ENCODE results near the gene MCTP2.

The MCTP2 gene

GRCh38 chr15:94312946-94313345 lies 81.6 kb downstream of the MCTP2 start:
- no peak for DNase-seq

GRCh38 chr15:94314639-94315038 lies 83.3 kb downstream of the MCTP2 start:
- DNase-seq: no peak

- DNase-seq: no peak
Measured at GRCh38 chr15:94317211-94317610, 85.8 kb downstream of the MCTP2 start.

GRCh38 chr15:94322141-94322540 lies 90.8 kb downstream of the MCTP2 start:
- no peak for DNase-seq

GRCh38 chr15:94323076-94323475 lies 91.7 kb downstream of the MCTP2 start:
- no peak for DNase-seq

- peak; percentile 1 for DNase-seq
Measured at GRCh38 chr15:94324117-94324826, 92.9 kb downstream of the MCTP2 start.

- DNase-seq: no peak
Measured at GRCh38 chr15:94324835-94325767, 93.7 kb downstream of the MCTP2 start.

GRCh38 chr15:94327356-94327936 lies 96.1 kb downstream of the MCTP2 start:
- DNase-seq: no peak

- DNase-seq: no peak
Measured at GRCh38 chr15:94331731-94332130, 100.4 kb downstream of the MCTP2 start.

GRCh38 chr15:94335616-94336015 lies 104.3 kb downstream of the MCTP2 start:
- DNase-seq: no peak

GRCh38 chr15:94336817-94337467 lies 105.6 kb downstream of the MCTP2 start:
- DNase-seq: no peak

- DNase-seq: no peak
Measured at GRCh38 chr15:94338243-94338846, 107.0 kb downstream of the MCTP2 start.

GRCh38 chr15:94346282-94346681 lies 114.9 kb downstream of the MCTP2 start:
- DNase-seq: no peak

GRCh38 chr15:94348084-94348483 lies 116.7 kb downstream of the MCTP2 start:
- DNase-seq: no peak

GRCh38 chr15:94351031-94351535 lies 119.7 kb downstream of the MCTP2 start:
- DNase-seq: no peak

GRCh38 chr15:94352636-94353487 lies 121.5 kb downstream of the MCTP2 start:
- no peak for DNase-seq

- DNase-seq: no peak
Measured at GRCh38 chr15:94353488-94353820, 122.1 kb downstream of the MCTP2 start.

- no peak for DNase-seq
Measured at GRCh38 chr15:94354655-94355054, 123.3 kb downstream of the MCTP2 start.

- no peak for DNase-seq
Measured at GRCh38 chr15:94359716-94360115, 128.4 kb downstream of the MCTP2 start.

- DNase-seq: no peak
Measured at GRCh38 chr15:94360251-94360685, 128.9 kb downstream of the MCTP2 start.

- no peak for DNase-seq
Measured at GRCh38 chr15:94362385-94363092, 131.2 kb downstream of the MCTP2 start.

Measured in DMS 273 treated with DMSO at 0.1 percent for 48 hours (cell line).